ENCODE results near the gene ANKRD55.
"Not testable (repeated sequence)": the region's sequence is repeated elsewhere in the genome, so short reads cannot be mapped to it uniquely, and the experiment has no call there.

Gene ANKRD55

GRCh38 chr5:56270058-56270457 is 36.9 kb upstream of the ANKRD55 start:
- H3K36me3 ChIP-seq (ENCODE audit: control insufficient read depth, insufficient read depth, low read length), result no peaks in the 10 kb centered on the region
- TF ChIP-seq CTCF (IDR thresholded peaks at IDR 0.05; ENCODE audit: insufficient read depth, low read length, poor library complexity, severe bottlenecking), result no peak
- no peaks in the 10 kb centered on the region for H3K27me3 ChIP-seq (replicated peaks; ENCODE audit: control insufficient read depth, insufficient read depth, low read length)
- H3K4me3 ChIP-seq (replicated peaks; ENCODE audit: low read depth, low read length), result no peak overlapping the region
- no peak for DNase-seq (ENCODE audit: extremely low read depth, insufficient read length)

- no peak for DNase-seq (ENCODE audit: extremely low read depth, insufficient read length)
- H3K36me3 ChIP-seq (ENCODE audit: control insufficient read depth, insufficient read depth, low read length), result no peaks in the 10 kb centered on the region
- H3K4me3 ChIP-seq (replicated peaks; ENCODE audit: low read depth, low read length), result no peak overlapping the region
- no peaks in the 10 kb centered on the region; the same call in 1 of the 2 replicates for H3K27me3 ChIP-seq (replicated peaks; ENCODE audit: control insufficient read depth, insufficient read depth, low read length)
- TF ChIP-seq CTCF (IDR thresholded peaks at IDR 0.05; ENCODE audit: insufficient read depth, low read length, poor library complexity, severe bottlenecking), result peak; percentile 71
Measured at GRCh38 chr5:56269216-56269927, 36.2 kb upstream of the ANKRD55 start.

DNA sequence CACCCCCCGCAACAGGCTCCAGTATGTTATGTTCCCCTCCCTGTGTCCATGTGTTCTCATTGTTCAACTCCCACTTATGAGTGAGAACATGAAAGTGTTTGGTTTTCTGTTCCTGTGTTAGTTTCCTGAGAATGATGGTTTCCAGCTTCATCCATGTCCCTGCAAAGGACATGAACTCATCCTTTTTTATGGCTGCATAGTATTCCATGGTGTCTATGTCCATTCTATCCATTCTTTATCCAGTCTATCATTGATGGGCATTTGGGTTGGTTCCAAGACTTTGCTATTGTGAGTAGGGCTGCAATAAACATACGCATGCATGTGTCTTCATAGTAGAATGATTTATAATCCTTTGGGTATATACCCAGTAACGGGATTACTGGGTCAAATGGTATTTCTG is 35.6 kb upstream of the ANKRD55 start:
- DNase-seq (ENCODE audit: extremely low read depth, insufficient read length); H3K36me3 ChIP-seq (ENCODE audit: control insufficient read depth, insufficient read depth, low read length); H3K4me3 ChIP-seq (replicated peaks; ENCODE audit: low read depth, low read length); H3K27me3 ChIP-seq (replicated peaks; ENCODE audit: control insufficient read depth, insufficient read depth, low read length): not testable (repeated sequence)

GRCh38 chr5:56267856-56268255 is 34.7 kb upstream of the ANKRD55 start:
- no peak for DNase-seq (ENCODE audit: extremely low read depth, insufficient read length)
- no peak overlapping the region for H3K4me3 ChIP-seq (replicated peaks; ENCODE audit: low read depth, low read length)
- no peaks in the 10 kb centered on the region; the same call in 1 of the 2 replicates for H3K27me3 ChIP-seq (replicated peaks; ENCODE audit: control insufficient read depth, insufficient read depth, low read length)
- no peak for TF ChIP-seq CTCF (IDR thresholded peaks at IDR 0.05; ENCODE audit: insufficient read depth, low read length, poor library complexity, severe bottlenecking)
- no peaks in the 10 kb centered on the region for H3K36me3 ChIP-seq (ENCODE audit: control insufficient read depth, insufficient read depth, low read length)

DNA sequence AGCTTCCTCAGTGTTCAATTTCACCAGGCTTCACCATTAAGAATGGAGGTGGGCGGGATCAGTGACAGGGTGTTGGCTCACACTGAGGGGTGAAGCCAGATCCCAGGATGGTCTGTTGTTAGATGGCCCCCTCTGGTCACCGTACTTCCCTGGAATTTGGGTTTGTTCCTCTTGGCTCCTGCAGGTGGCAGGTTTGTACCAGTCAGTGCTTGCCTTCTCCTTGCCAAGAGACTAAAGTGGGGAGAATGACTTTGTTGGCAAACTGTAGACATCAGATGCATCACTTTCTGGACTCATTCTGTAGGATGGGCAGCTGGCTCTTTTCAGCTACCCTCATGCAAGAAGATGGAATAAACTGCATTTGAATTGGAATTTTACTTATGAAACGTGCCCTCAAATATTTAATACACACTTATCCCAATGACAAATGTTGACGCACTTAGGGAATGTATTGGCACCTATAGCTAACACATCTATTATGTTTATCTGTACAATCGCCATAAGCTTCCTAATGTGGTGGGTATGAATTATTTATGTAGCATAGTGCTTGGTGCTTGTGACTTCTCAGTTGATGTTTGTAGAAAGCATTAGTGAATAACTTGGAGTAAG is 31.4 kb upstream of the ANKRD55 start:
- Histone ChIP-seq H3K36me3 (ENCODE audit: control insufficient read depth, insufficient read depth, low read length) (no peaks in the 10 kb centered on the region), H3K4me3 (replicated peaks; ENCODE audit: low read depth, low read length) (no peak overlapping the region), H3K27me3 (replicated peaks; ENCODE audit: control insufficient read depth, insufficient read depth, low read length) (no peaks in the 10 kb centered on the region; the same call in 1 of the 2 replicates)
- no peak for DNase-seq (ENCODE audit: extremely low read depth, insufficient read length)
- peak; percentile 72 for TF ChIP-seq CTCF (IDR thresholded peaks at IDR 0.05; ENCODE audit: insufficient read depth, low read length, poor library complexity, severe bottlenecking)

DNA sequence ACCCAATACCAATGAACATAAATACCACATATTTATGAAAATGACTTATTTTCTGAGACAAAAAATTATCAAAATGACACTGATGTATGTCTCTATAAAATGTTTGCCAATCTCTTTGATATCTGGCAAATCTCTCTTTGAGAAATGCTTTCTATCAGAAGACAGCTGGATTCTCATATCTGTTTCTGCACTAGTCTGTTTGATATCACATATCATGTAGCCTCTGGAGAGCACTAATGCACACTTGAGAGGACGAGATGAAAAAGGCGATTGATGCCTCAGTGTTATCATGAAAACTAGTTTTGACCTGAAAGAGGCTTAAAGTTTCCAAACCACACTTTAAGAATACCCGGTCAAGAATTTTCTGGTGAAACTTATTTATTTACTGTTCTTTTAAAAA is 29.1 kb upstream of the ANKRD55 start:
- Histone ChIP-seq H3K27me3 (replicated peaks; ENCODE audit: control insufficient read depth, insufficient read depth, low read length) (no peaks in the 10 kb centered on the region; the same call in 1 of the 2 replicates), H3K4me3 (replicated peaks; ENCODE audit: low read depth, low read length) (no peak overlapping the region), H3K36me3 (ENCODE audit: control insufficient read depth, insufficient read depth, low read length) (no peaks in the 10 kb centered on the region)
- DNase-seq (ENCODE audit: extremely low read depth, insufficient read length), result no peak
- no peak for TF ChIP-seq CTCF (IDR thresholded peaks at IDR 0.05; ENCODE audit: insufficient read depth, low read length, poor library complexity, severe bottlenecking)
